T-helper 2 cell treated with Interferon-gamma antibody and Interleukin-4, amounts not matched to agents 100 ng/mL and 5 ng/mL, for 36 hours (primary cell): ENCODE measurements around the gene ACOXL. TPM values are rescaled to one million over a fixed set of nuclear protein-coding genes. Genes with fewer than 3 reads are reported as not detected.

Source experiments
- intact Hi-C: fragments of 100-400 bp; cut with micrococcal nuclease; formaldehyde crosslinking; loops from one replicate; pipeline ENCODE4 v1.15.1; 2023
- total RNA-seq: library from RNA; stranded (reverse); gene quantifications from 2 replicates; pipeline ENCODE4 v1.2.3, GENCODE V29; 2022

ACOXL gene
- total RNA-seq, 1 donor from 2014 or later, result 2.5 TPM

GRCh38 chr2:110904779-110905148 lies 172.4 kb downstream of the ACOXL start:
- intact Hi-C loops, result no loop called here

GRCh38 chr2:110905217-110905616 lies 172.8 kb downstream of the ACOXL start:
- intact Hi-C loops, result no loop called here

- intact Hi-C loops, result no loop called here
Measured at GRCh38 chr2:110906613-110907298, 174.4 kb downstream of the ACOXL start.

- intact Hi-C loops, result no loop called here
Measured at GRCh38 chr2:110909501-110909900, 177.1 kb downstream of the ACOXL start.

- intact Hi-C loops, result no loop called here
Measured at GRCh38 chr2:110910423-110910822, 178.1 kb downstream of the ACOXL start.

GRCh38 chr2:110919738-110920137 lies 187.4 kb downstream of the ACOXL start:
- intact Hi-C loops, result no loop called here

- intact Hi-C loops, result no loop called here
Measured at GRCh38 chr2:110925479-110925878, 193.1 kb downstream of the ACOXL start.

- intact Hi-C loops, result no loop called here
Measured at GRCh38 chr2:110927526-110927925, 195.2 kb downstream of the ACOXL start.

- intact Hi-C loops, result no loop called here
Measured at GRCh38 chr2:110929528-110929927, 197.2 kb downstream of the ACOXL start.

GRCh38 chr2:110931648-110932047 lies 199.3 kb downstream of the ACOXL start:
- intact Hi-C loops, result no loop called here

- intact Hi-C loops, result no loop called here
Measured at GRCh38 chr2:110933420-110933819, 201.0 kb downstream of the ACOXL start.

- intact Hi-C loops, result no loop called here
Measured at GRCh38 chr2:110934948-110935347, 202.6 kb downstream of the ACOXL start.

GRCh38 chr2:110940376-110940910 lies 208.1 kb downstream of the ACOXL start:
- intact Hi-C loops, result no loop called here

GRCh38 chr2:110941226-110941625 lies 208.9 kb downstream of the ACOXL start:
- intact Hi-C loops, result no loop called here

GRCh38 chr2:110943070-110943634 lies 210.8 kb downstream of the ACOXL start:
- intact Hi-C loops, result no loop called here

GRCh38 chr2:110946902-110947301 lies 214.5 kb downstream of the ACOXL start:
- intact Hi-C loops, result no loop called here

- intact Hi-C loops, result no loop called here
Measured at GRCh38 chr2:110948027-110948674, 215.8 kb downstream of the ACOXL start.

- intact Hi-C loops, result no loop called here
Measured at GRCh38 chr2:110950281-110950680, 217.9 kb downstream of the ACOXL start.

- intact Hi-C loops, result no loop called here
Measured at GRCh38 chr2:110955045-110955444, 222.7 kb downstream of the ACOXL start.

- intact Hi-C loops, result no loop called here
Measured at GRCh38 chr2:110955556-110955955, 223.2 kb downstream of the ACOXL start.

- intact Hi-C loops, result no loop called here
Measured at GRCh38 chr2:110957293-110957692, 224.9 kb downstream of the ACOXL start.

GRCh38 chr2:110958346-110959119 lies 226.2 kb downstream of the ACOXL start:
- intact Hi-C loops, result no loop called here
